ENCODE data around the gene ANKS1B. TPM values are rescaled to one million over a fixed set of nuclear protein-coding genes. Genes with fewer than 3 reads are reported as not detected.

ANKS1B gene
- total RNA-seq, 1 donor from 2014 or later, result 3.6 TPM

GRCh38 chr12:99966429-99966828 is 18.3 kb downstream of the ANKS1B start:
- DNase-seq (ENCODE audit: low spot score), result no peak
- no peak for ATAC-seq

GRCh38 chr12:99960311-99960710 is 24.4 kb downstream of the ANKS1B start:
- ATAC-seq (no peak), DNase-seq (ENCODE audit: low spot score) (no peak)

GRCh38 chr12:99959549-99960170 is 25.1 kb downstream of the ANKS1B start:
- DNase-seq (ENCODE audit: low spot score), result no peak
- peak; percentile 70 for ATAC-seq

- DNase-seq (ENCODE audit: low spot score) (no peak), ATAC-seq (peak; percentile 63)
These were observed 26.8 kb downstream of the ANKS1B start for GRCh38 chr12:99957866-99958466.

GRCh38 chr12:99954724-99955123 is 30.0 kb downstream of the ANKS1B start:
- DNase-seq (ENCODE audit: low spot score) (no peak), ATAC-seq (no peak)

GRCh38 chr12:99948370-99948769 is 36.4 kb downstream of the ANKS1B start:
- no peak for ATAC-seq
- no peak for DNase-seq (ENCODE audit: low spot score)

GRCh38 chr12:99946131-99946530 is 38.6 kb downstream of the ANKS1B start:
- ATAC-seq (no peak), DNase-seq (ENCODE audit: low spot score) (no peak)

GRCh38 chr12:99935608-99936007 is 49.1 kb downstream of the ANKS1B start:
- DNase-seq (ENCODE audit: low spot score) (no peak), ATAC-seq (no peak)

GRCh38 chr12:99926511-99927169 is 58.1 kb downstream of the ANKS1B start:
- DNase-seq (ENCODE audit: low spot score) (no peak), ATAC-seq (no peak)

GRCh38 chr12:99920353-99920960 is 64.3 kb downstream of the ANKS1B start:
- ATAC-seq (no peak), DNase-seq (ENCODE audit: low spot score) (no peak)

- DNase-seq (ENCODE audit: low spot score), result no peak
- no peak for ATAC-seq
These were observed 66.9 kb downstream of the ANKS1B start for GRCh38 chr12:99917711-99918402.

- ATAC-seq, result no peak
- no peak for DNase-seq (ENCODE audit: low spot score)
These were observed 68.2 kb downstream of the ANKS1B start for GRCh38 chr12:99916555-99916954.

- DNase-seq (ENCODE audit: low spot score), result no peak
- ATAC-seq, result no peak
These were observed 69.3 kb downstream of the ANKS1B start for GRCh38 chr12:99915251-99916082.

GRCh38 chr12:99914206-99914605 is 70.5 kb downstream of the ANKS1B start:
- DNase-seq (ENCODE audit: low spot score) (no peak), ATAC-seq (no peak)

GRCh38 chr12:99911967-99912366 is 72.8 kb downstream of the ANKS1B start:
- DNase-seq (ENCODE audit: low spot score) (no peak), ATAC-seq (no peak)

GRCh38 chr12:99911081-99911480 is 73.7 kb downstream of the ANKS1B start:
- DNase-seq (ENCODE audit: low spot score) (no peak), ATAC-seq (no peak)

- no peak for ATAC-seq
- no peak for DNase-seq (ENCODE audit: low spot score)
These were observed 74.4 kb downstream of the ANKS1B start for GRCh38 chr12:99910342-99910741.

GRCh38 chr12:99906786-99907579 is 77.8 kb downstream of the ANKS1B start:
- ATAC-seq, result no peak
- no peak for DNase-seq (ENCODE audit: low spot score)

- DNase-seq (ENCODE audit: low spot score), result no peak
- no peak for ATAC-seq
These were observed 83.6 kb downstream of the ANKS1B start for GRCh38 chr12:99901181-99901580.

GRCh38 chr12:99898645-99899044 is 86.1 kb downstream of the ANKS1B start:
- ATAC-seq (no peak), DNase-seq (ENCODE audit: low spot score) (no peak)

Data from left lobe of liver (tissue), 2 donors.